Mammary epithelial cell (primary cell): ENCODE measurements around the gene TRIM4.

Source experiments
- EZH2 ChIP-seq: IDR thresholded peaks from 2 replicates; pipeline ENCODE4 v1.6.1; 2012; ENCODE audit warnings: low read length, inconsistent platforms, borderline replicate concordance
- TF ChIP-seq, protein P1 (sequence below), 2 donors: IDR thresholded peaks in 1 of 2; conservative IDR thresholded peaks in 1 of 2; 2 replicates each; pipeline ENCODE4 v1.5.1; 2011 to 2012; ENCODE audit warnings: inconsistent platforms in 2 of 2, low read length in 2 of 2, mild to moderate bottlenecking in 2 of 2, control low read depth in 1 of 2, low read depth in 1 of 2; ENCODE audit not compliant: insufficient read depth in 1 of 2; ENCODE audit errors: extremely low read depth in 1 of 2

DNA sequence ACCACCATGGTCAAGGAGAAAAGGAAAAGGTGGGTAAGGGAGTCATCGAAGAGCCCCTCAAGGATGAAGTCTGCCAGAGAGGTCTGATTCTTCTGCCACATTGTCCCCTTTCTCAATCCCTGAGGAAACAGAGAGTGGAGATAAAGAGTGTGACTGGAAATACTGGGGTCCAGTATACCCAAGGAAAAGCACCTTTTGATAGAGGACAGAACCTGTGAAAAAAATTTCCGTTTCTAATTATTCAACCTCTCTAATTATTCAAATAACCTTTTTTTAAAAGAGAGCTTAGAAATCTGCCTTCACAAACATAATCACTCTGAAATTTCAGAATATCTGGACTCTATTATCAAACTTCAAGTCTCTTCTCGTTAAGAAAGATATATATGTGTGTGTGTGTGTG, 42.4 kb downstream of the TRIM4 start, which contains the start of gene OR2AE1:
- TF ChIP-seq, protein P1, sequence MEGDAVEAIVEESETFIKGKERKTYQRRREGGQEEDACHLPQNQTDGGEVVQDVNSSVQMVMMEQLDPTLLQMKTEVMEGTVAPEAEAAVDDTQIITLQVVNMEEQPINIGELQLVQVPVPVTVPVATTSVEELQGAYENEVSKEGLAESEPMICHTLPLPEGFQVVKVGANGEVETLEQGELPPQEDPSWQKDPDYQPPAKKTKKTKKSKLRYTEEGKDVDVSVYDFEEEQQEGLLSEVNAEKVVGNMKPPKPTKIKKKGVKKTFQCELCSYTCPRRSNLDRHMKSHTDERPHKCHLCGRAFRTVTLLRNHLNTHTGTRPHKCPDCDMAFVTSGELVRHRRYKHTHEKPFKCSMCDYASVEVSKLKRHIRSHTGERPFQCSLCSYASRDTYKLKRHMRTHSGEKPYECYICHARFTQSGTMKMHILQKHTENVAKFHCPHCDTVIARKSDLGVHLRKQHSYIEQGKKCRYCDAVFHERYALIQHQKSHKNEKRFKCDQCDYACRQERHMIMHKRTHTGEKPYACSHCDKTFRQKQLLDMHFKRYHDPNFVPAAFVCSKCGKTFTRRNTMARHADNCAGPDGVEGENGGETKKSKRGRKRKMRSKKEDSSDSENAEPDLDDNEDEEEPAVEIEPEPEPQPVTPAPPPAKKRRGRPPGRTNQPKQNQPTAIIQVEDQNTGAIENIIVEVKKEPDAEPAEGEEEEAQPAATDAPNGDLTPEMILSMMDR (conservative IDR thresholded peaks at IDR 0.05 in 1 of 2, IDR thresholded peaks at IDR 0.05 in 1 of 2; ENCODE audit: extremely low read depth in 1 of 2, insufficient read depth in 1 of 2, low read depth in 1 of 2, low read length in 2 of 2) = no peak
- TF ChIP-seq EZH2 = no peak
